HG03066 (cell line): ENCODE data around the gene PCDHGB1.
"Not testable (repeated sequence)": the region's sequence is repeated elsewhere in the genome, so short reads cannot be mapped to it uniquely, and the experiment has no call there.

Source experiments
- ATAC-seq: cut with Tn5 transposase; IDR thresholded peaks from one replicate; pipeline ENCODE4 v1.9.1; 2021; ENCODE audit warnings: low read depth; ENCODE audit not compliant: unreplicated experiment

PCDHGB1 gene

DNA sequence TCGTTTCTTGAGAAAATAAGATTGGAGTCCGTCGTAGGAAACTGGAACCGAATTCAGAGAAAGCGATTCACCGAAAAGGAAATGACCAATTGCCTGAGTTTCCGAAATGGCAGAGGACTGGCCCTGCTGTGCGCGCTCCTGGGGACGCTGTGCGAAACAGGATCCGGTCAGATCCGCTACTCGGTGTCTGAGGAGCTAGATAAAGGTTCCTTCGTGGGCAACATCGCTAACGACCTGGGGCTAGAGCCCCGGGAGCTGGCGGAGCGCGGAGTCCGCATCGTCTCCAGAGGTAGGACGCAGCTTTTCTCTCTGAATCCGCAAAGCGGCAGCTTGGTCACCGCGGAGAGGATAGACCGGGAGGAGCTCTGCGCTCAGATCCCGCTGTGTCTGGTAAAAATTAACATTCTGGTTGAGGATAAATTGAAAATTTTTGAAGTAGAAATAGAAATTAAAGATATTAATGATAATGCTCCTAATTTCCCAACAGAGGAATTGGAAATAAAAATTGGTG, 5.9 kb upstream of the PCDHGB1 start:
- ATAC-seq, result no peak

DNA sequence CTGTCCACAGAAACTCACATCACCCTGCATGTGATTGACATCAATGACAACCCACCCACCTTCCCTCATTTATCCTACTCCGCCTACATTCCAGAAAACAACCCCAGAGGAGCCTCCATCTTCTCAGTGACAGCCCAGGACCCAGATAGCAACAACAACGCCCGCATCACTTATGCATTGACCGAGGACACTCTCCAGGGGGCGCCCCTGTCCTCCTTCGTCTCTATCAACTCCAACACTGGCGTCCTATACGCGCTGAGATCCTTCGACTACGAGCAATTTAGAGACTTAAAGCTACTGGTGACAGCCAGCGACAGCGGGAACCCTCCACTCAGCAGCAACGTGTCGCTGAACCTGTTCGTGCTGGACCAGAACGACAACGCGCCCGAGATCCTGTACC, 4.6 kb upstream of the PCDHGB1 start:
- ATAC-seq, result no peak

DNA sequence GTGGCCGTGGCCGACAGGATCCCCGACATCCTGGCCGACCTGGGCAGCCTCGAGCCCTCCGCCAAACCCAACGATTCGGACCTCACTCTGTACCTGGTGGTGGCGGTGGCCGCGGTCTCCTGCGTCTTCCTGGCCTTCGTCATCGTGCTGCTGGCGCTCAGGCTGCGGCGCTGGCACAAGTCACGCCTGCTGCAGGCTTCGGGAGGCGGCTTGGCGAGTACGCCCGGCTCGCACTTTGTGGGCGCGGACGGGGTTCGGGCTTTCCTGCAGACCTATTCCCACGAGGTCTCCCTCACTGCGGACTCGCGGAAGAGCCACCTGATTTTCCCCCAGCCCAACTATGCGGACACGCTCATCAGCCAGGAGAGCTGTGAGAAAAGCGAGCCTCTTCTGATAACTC, 3.9 kb upstream of the PCDHGB1 start:
- not testable (repeated sequence) for ATAC-seq

DNA sequence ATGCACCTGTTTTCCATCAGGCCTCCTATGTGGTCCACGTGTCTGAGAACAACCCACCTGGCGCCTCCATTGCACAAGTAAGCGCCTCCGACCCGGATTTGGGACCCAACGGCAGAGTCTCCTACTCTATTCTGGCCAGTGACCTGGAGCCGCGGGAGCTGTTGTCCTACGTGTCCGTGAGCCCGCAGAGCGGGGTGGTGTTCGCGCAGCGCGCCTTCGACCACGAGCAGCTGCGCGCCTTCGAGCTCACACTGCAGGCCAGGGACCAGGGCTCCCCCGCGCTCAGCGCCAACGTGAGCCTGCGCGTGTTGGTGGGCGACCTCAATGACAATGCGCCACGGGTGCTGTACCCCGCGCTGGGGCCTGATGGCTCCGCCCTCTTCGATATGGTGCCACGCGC, 1.7 kb downstream of the PCDHGB1 start:
- no peak for ATAC-seq

DNA sequence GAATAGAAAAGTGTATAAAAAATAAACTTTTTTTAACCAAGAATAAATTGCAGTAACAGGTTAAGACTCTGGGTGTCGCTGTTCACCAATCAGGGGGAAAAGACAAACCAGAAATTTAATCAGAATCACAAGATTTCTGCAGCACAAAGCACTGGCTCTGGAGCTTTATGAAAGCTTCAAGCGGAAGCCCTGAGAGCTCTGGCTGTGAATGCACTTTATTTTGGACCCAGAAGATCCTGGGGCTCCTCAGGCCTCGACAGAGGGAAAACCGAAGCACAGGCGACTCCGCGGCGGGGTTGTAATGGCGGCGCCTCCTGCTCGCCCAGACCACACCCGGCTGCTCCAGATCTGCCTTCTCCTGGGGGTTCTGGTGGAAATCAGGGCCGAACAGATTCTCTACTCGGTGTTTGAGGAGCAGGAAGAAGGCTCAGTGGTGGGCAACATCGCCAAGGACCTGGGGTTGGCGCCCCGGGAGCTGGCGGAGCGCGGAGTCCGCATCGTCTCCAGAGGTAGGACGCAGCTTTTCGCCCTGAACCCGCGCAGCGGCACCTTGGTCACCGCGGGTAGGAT, 5.1 kb downstream of the PCDHGB1 start, which contains the start of gene PCDHGA4:
PCDHGA4 (plus strand) TSS at position 122 of the 570 bp plus-strand sequence; CDS start at position 209, 87 bp downstream.
- no peak for ATAC-seq

DNA sequence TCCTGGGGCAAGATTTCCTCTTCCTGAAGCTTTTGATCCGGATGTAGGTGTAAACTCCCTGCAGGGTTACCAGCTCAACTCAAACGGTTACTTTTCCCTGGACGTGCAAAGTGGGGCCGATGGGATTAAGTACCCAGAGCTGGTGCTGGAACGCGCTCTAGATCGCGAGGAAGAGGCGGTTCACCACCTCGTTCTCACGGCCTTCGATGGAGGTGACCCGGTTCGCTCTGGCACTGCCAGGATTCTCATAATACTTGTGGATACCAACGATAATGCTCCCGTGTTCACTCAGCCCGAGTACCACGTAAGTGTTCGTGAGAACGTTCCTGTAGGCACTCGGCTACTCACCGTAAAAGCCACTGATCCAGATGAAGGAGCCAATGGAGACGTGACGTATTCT, 5.7 kb downstream of the PCDHGB1 start:
- no peak for ATAC-seq

DNA sequence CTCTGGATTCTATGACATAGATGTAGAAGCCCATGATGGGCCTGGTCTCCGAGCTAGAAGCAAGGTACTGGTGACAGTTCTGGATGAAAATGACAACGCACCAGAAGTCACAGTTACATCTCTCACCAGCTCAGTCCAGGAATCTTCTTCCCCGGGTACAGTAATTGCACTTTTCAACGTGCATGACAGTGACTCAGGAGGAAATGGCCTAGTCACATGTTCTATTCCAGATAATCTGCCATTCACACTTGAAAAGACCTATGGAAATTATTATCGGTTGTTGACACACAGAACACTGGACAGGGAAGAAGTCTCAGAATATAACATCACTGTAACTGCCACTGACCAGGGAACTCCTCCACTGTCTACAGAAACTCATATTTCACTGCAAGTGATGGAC, 6.2 kb downstream of the PCDHGB1 start:
- ATAC-seq, result no peak

DNA sequence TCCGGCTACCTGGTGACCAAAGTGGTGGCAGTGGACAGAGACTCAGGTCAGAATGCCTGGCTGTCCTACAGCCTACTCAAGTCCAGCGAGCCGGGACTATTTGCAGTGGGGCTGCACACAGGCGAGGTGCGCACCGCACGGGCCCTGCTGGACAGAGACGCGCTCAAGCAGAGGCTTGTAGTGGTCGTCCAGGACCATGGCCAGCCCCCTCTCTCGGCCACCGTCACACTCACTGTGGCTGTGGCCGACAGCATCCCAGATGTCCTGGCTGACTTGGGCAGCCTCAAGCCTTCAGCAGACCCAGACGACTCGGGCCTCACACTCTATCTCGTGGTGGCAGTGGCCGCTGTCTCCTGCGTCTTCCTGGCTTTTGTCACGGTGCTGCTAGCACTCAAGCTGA, 7.1 kb downstream of the PCDHGB1 start:
- ATAC-seq, result no peak

DNA sequence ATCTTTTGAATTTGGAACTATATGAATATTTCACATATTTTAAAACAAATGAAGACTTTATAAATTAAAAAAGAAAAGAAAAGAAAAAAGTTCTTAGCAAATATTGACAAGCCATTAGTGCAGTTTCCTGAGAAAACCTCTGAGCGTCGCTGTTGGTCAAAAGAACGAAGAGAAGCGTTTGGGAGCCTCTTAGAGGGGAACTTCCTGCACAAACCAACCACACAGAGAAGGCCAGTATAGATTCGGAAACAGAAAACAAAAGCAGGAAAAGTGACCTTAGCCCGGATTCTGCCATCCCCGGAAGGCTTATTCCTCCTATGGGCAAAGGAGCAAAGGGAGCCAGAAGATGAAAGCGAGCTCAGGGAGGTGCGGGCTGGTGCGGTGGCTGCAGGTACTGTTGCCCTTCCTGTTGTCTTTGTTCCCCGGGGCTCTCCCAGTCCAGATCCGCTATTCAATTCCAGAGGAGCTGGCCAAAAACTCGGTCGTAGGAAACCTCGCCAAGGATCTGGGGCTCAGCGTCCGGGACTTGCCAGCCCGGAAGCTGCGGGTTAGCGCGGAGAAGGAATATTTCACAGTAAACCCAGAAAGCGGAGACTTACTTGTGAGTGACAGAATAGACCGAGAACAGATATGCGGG, 10.0 kb downstream of the PCDHGB1 start, which contains the start of gene PCDHGB2:
PCDHGB2 (plus strand) TSS at position 205 of the 637 bp plus-strand sequence; CDS start at position 347, 142 bp downstream.
- ATAC-seq, result peak; percentile 64

DNA sequence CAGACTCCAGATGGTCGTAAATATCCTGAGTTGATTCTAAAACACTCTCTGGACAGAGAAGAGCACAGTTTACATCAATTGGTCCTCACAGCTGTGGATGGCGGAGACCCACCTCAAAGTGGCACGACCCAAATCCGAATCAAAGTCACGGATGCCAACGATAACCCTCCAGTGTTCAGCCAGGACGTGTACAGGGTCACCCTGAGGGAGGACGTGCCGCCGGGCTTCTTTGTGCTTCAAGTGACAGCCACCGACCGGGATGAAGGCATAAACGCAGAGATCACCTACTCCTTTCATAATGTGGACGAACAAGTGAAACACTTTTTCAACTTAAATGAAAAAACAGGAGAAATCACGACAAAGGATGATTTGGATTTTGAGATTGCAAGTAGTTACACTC, 10.8 kb downstream of the PCDHGB1 start:
- ATAC-seq, result no peak

DNA sequence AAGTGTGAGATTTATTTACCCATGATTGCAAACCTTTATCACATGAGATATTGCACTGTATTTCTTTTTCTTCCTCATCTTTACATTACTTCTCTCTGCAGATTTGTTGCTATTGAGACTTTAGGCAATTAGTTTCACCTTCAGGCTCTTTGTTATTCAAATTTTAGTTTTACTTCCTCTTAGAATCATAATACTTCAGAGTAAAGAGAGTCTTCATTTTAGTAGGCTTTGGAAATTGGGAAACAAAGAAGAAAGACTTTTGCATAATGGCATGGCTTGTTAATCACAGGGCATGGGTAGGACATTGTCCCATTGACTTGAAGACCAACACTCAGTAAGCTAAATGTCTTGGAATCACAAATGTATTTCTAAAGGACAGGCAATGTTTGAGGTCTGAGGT, 12.8 kb downstream of the PCDHGB1 start:
- ATAC-seq, result no peak

DNA sequence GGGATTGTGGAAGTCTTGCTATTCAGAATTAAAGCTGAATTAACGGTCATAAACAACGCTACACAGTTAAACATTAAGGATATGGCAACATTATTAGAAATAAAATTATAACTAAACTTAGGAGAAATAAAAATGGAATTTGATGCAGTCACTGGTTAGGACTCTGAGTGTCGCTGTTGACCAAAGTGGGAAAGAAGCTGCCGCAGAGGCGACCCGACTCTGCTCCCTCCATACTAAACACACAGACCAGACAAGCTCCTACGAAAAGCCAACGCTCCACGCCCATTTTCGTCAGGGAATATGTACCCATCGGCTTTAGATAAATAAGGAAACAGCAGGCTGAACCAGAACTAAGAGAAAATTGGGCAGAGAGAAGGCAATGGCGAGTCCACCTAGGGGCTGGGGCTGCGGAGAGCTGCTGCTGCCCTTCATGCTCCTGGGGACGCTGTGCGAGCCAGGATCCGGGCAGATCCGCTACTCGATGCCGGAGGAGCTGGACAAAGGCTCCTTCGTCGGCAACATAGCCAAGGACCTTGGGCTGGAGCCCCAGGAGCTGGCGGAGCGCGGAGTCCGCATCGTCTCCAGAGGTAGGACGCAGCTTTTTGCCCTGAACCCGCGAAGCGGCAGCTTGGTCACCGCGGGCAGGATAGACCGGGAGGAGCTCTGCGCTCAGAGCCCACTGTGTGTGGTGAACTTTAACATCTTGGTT, 14.2 kb downstream of the PCDHGB1 start, which contains the start of gene PCDHGA5:
PCDHGA5 (plus strand) TSS at position 211 of the 709 bp plus-strand sequence; CDS start at position 380, 169 bp downstream.
- no peak for ATAC-seq

DNA sequence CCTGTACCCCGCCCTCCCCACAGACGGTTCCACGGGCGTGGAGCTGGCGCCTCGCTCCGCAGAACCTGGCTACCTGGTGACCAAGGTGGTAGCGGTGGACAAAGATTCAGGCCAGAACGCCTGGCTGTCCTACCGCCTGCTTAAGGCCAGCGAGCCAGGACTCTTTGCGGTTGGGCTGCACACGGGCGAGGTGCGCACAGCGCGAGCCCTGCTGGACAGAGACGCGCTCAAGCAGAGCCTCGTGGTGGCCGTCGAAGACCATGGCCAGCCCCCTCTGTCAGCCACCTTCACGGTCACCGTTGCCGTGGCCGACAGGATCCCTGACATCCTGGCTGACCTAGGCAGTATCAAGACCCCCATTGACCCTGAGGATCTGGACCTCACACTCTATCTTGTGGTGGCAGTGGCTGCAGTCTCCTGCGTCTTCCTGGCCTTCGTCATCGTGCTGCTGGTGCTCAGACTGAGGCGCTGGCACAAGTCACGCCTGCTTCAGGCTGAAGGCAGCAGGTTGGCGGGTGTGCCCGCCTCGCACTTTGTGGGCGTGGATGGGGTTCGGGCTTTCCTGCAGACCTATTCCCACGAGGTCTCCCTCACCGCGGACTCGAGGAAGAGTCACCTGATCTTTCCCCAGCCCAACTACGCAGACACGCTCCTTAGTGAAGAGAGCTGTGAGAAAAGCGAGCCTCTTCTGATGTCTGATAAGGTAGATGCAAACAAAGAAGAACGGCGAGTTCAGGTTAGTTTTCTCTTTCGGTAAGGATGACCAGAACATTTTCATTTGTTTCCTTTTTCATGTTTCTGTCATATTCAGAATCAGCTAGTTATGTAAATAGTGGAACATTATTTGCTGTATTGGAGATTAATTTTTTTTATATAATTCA, 16.4 kb downstream of the PCDHGB1 start:
- no peak for ATAC-seq

DNA sequence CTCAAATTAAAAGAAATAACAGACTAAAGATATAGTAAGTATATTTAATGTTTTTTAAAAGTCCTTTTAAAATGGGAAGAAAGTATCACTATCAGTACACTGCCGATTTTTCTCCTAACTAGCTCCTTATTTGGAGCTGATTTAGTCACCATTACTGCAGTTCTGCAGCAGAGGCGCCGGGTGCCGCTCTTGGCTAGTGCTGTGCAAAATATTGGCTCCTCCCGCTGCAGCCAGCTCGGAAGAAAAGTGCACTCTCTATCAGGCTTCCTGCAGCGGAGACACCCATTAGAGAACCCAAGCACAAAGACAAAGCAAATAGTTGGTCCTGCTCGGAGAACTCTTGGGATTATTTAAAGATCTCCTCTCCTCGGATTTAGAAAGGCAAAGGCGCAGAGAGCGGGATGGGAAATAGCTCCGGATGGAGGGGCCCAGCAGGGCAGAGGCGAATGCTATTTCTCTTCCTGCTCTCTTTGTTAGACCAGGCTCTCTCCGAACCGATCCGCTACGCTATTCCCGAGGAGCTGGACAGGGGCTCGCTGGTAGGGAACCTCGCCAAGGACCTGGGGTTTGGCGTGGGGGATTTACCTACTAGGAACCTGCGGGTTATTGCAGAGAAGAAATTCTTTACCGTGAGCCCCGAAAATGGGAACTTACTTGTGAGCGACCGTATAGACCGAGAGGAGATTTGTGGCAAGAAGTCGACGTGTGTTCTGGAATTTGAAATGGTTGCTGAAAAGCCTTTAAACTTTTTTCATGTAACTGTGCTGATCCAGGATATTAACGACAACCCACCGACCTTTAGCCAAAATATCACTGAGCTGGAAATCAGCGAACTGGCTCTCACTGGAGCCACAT, 20.3 kb downstream of the PCDHGB1 start, which contains the start of gene PCDHGB3:
PCDHGB3 (plus strand) TSS at position 249 of the 855 bp plus-strand sequence; CDS start at position 402, 153 bp downstream.
- ATAC-seq, result no peak

DNA sequence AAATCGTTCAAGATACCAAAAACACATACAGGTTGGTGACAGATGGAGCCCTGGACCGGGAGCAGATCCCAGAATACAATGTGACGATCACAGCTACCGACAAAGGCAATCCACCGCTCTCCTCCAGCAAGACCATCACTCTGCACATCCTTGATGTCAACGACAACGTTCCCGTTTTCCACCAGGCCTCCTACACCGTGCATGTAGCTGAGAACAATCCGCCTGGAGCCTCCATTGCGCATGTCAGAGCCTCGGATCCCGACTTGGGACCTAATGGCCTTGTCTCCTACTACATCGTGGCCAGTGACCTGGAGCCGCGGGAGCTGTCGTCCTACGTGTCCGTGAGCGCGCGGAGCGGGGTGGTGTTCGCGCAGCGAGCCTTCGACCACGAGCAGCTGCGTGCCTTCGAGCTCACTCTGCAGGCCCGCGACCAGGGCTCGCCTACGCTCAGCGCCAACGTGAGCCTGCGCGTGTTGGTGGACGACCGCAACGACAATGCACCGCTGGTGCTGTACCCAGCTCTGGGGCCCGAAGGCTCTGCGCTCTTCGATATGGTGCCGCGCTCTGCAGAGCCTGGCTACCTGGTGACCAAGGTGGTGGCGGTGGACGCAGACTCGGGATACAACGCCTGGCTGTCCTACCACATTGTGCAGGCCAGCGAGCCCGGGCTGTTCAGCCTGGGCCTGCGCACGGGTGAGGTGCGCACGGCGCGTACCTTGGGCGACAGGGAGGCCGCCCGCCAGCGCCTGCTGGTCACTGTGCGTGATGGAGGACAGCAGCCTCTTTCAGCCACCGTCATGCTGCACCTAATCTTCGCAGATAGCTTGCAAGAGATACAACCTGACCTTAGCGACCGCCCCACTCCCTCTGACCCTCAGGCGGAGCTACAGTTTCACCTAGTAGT, 21.9 kb downstream of the PCDHGB1 start:
- no peak for ATAC-seq

DNA sequence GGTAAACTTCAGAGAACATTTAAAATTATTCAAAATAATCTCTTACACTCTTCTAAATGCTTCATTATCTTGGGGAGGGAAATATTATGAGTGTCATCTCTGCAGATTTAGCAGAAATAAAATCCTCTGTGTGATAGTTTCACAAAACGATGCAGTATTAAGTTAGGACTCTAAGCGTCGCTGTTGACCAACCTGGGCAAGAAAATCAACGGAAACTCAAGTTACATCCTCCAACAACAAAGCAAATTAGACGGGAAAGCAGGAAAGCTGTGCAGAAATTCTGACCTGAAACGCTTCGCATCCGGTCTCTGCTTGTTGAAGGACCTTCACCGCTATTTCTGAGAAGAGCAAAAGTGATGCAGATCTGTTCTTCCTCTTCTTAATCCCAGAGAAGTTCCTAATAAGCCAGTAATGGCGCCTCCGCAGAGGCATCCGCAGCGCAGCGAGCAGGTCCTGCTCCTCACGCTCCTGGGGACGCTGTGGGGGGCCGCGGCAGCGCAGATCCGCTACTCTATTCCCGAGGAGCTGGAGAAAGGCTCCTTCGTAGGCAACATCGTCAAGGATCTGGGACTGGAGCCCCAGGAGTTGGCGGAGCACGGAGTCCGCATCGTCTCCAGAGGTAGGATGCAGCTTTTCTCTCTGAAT, 23.9 kb downstream of the PCDHGB1 start, which contains the start of gene PCDHGA6:
PCDHGA6 (plus strand) TSS at position 219 of the 645 bp plus-strand sequence; CDS start at position 412, 193 bp downstream.
- ATAC-seq, result no peak

DNA sequence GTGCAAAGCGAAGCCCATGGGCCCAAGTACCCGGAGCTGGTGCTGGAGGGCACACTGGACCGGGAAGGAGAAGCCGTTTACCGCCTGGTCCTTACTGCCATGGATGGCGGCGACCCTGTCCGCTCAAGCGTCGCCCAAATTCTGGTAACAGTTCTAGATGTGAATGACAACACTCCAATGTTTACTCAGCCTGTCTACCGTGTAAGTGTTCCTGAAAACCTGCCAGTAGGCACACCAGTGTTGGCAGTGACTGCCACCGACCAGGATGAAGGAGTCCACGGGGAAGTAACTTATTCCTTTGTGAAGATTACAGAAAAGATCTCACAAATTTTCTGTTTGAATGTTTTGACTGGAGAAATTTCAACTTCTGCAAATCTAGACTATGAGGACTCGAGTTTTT, 24.7 kb downstream of the PCDHGB1 start:
- ATAC-seq, result no peak
